SK-N-MC (cell line): Measurements from ENCODE around the gene SPTBN4.

Source experiments
- DNase-seq: peaks from one replicate; pipeline ENCODE4 v3.0.0-alpha.2; 2011; ENCODE audit warnings: low read depth, low spot score
- H3K27ac ChIP-seq: fragments of 200-600 bp; sonication (generic); 2 replicates; pipeline ENCODE4 v1.5.1; 2016; ENCODE audit warnings: mixed run types
- H3K36me3 ChIP-seq: fragments of 200-600 bp; sonication (generic); 2 replicates; pipeline ENCODE4 v1.6.1; 2017; ENCODE audit warnings: antibody characterized with exemption, low read length, mixed read lengths; ENCODE audit not compliant: insufficient read depth
- H3K4me3 ChIP-seq: fragments of 200-600 bp; sonication (generic); 2 replicates; pipeline ENCODE4 v1.5.1; 2016
- H3K9ac ChIP-seq: fragments of 200-600 bp; sonication (generic); 2 replicates; pipeline ENCODE4 v1.8.0; 2017; ENCODE audit warnings: mixed run types, mixed read lengths; ENCODE audit not compliant: insufficient read length
- H3K9me3 ChIP-seq: fragments of 200-600 bp; sonication (generic); 2 replicates; pipeline ENCODE4 v1.6.1; 2017; ENCODE audit warnings: low read depth, mild to moderate bottlenecking, antibody characterized with exemption, low read length, moderate library complexity, mixed read lengths
- EZH2 ChIP-seq: fragments of 200-600 bp; sonication (generic); IDR thresholded peaks from one replicate; pipeline ENCODE4 v1.6.1; 2017; ENCODE audit warnings: antibody characterized with exemption
- FOXP2 ChIP-seq: optimal IDR thresholded peaks from 2 replicates; pipeline ENCODE3; 2011; ENCODE audit warnings: mild to moderate bottlenecking, moderate library complexity; ENCODE audit not compliant: insufficient read depth; ENCODE audit errors: extremely low read length, control extremely low read depth
- POLR2AphosphoS5 ChIP-seq: IDR thresholded peaks from 2 replicates; pipeline ENCODE4 v1.6.1; 2012; ENCODE audit warnings: mild to moderate bottlenecking, low read depth, low read length, borderline replicate concordance

The SPTBN4 gene

DNA sequence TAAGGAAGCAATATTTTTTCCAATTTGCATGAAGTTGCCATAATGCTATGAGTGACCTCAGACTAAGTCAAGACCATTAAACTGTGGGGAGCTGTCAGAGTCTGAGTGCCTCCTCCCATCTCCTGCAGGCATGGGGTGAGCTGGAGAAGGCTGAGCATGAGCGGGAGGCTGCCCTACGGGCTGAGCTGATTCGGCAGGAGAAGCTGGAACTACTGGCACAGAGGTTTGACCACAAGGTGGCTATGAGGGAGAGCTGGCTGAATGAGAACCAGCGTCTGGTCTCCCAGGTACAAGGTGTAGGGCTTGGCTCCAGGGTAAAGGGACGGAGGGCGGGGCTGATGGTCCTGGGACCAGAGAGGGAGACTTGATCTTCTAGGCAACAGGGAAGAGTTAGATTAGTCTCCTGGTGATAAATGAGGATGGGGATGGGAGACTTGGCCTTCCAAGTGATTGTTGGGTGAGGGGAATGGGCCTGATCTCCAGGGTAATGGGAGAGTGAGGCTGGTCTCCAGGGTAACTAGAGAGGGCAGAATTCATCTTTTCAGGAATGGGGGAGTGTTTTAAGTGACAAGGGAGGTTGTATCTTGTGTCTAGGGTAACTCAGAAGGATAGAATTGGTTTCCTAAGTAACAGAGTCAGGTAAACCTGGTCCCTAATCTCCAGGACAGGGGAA lies 36.0 kb downstream of the SPTBN4 start:
- TF ChIP-seq EZH2: no peak
- no peak for TF ChIP-seq POLR2AphosphoS5
- TF ChIP-seq FOXP2: no peak
- Histone ChIP-seq H3K27ac (no peak overlapping the region), H3K9me3 (no peaks in the 10 kb centered on the region), H3K4me3 (no peak overlapping the region), H3K36me3 (no peaks in the 10 kb centered on the region), H3K9ac (no peak overlapping the region)
- DNase-seq: no peak

DNA sequence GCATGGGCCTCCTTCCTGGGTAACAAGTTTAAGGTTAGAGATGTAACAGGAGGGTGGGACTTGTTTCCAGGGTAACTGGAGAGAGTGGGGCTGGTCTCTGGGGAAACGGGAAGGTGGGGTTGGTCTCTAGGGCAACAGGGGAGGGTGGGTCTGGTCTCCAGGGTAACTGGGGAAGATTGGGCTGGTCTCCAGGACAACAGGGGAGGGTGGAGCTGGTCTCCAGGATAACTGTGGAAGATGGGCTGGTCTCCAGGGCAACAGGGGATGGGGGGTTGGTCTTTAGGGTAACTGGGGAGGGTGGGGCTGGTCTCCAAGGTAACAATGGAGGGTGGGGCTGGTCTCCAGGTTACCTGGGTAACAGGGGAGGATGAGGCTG lies 36.5 kb downstream of the SPTBN4 start:
- DNase-seq: peak; percentile 16
- Histone ChIP-seq H3K9ac (no peak overlapping the region), H3K27ac (no peak overlapping the region), H3K4me3 (no peak overlapping the region), H3K36me3 (no peaks in the 10 kb centered on the region), H3K9me3 (no peaks in the 10 kb centered on the region)
- TF ChIP-seq EZH2 (no peak), FOXP2 (no peak)

DNA sequence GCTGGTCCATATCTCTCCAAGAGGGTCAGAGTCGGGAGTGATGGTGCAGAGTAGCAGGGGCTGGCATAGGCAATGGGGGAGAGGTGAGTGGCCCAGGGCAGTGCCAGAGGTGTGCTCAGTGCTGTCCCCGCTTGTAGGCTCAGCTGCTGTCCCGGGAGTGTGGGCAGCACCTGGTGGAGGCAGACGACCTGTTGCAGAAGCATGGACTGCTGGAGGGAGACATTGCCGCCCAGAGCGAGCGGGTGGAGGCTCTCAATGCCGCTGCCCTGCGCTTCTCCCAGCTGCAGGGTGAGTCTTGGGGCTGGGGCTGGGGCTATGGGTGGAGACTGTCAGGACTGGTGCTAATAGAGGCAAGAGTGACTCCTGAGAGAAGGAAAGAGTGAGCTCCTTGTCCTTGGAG lies 39.3 kb downstream of the SPTBN4 start:
- Histone ChIP-seq H3K36me3 (no peaks in the 10 kb centered on the region), H3K4me3 (no peak overlapping the region), H3K9me3 (no peaks in the 10 kb centered on the region), H3K9ac (no peak overlapping the region), H3K27ac (no peak overlapping the region)
- no peak for DNase-seq
- no peak for TF ChIP-seq POLR2AphosphoS5
- TF ChIP-seq FOXP2: no peak
- no peak for TF ChIP-seq EZH2

DNA sequence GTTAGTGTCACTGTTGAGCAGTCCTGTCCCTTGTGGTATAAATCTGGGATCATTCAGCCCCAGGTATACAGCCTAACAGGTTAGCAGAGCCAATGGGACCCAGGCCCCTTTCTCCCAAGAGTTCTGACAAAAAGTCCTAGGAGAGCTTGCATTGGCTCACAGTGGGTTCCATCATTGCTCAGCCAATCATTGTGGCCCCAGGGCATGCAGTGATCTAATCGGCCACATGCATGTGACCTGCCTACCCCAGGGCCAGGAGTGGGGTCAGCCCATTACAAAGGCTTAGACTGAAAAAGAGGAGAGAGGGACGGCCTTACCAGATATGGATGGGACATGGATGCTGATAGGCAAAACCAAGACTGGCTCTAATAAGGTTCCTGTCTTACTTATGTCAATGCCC lies 41.1 kb downstream of the SPTBN4 start:
- no peak overlapping the region for H3K9ac ChIP-seq
- no peaks in the 10 kb centered on the region for H3K9me3 ChIP-seq
- TF ChIP-seq POLR2AphosphoS5 (no peak), EZH2 (no peak), FOXP2 (no peak)
- no peak overlapping the region for H3K4me3 ChIP-seq
- no peaks in the 10 kb centered on the region for H3K36me3 ChIP-seq
- H3K27ac ChIP-seq: no peak overlapping the region
- no peak for DNase-seq

DNA sequence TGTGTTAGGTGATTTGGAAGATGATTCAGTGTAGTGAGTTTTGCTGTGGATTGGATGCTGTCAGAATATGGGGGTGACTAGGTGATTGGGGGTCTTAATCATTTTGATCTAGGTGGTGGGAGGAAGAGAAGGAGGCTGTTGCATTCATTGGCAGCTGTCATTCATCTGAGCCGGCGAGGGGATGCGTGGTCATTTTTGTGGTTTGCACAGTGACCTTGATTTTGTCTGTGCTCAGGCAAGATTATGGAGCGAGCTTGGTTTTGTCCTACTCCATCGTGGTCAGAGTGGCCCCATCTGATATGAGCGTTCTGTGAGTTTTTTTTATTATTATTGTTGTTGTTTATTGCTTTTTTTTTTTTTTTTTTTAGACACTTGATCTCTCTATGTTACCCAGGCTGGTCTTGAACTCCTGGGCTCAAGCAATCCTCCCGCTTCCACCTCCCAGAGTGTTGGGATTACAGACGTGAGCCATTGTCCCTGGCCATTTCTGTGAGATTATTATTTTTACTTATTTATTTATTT lies 42.0 kb downstream of the SPTBN4 start:
- Histone ChIP-seq H3K9ac (no peak overlapping the region), H3K9me3 (no peaks in the 10 kb centered on the region), H3K36me3 (no peaks in the 10 kb centered on the region), H3K27ac (no peak overlapping the region), H3K4me3 (no peak overlapping the region)
- TF ChIP-seq FOXP2 (no peak), POLR2AphosphoS5 (no peak), EZH2 (no peak)
- no peak for DNase-seq

DNA sequence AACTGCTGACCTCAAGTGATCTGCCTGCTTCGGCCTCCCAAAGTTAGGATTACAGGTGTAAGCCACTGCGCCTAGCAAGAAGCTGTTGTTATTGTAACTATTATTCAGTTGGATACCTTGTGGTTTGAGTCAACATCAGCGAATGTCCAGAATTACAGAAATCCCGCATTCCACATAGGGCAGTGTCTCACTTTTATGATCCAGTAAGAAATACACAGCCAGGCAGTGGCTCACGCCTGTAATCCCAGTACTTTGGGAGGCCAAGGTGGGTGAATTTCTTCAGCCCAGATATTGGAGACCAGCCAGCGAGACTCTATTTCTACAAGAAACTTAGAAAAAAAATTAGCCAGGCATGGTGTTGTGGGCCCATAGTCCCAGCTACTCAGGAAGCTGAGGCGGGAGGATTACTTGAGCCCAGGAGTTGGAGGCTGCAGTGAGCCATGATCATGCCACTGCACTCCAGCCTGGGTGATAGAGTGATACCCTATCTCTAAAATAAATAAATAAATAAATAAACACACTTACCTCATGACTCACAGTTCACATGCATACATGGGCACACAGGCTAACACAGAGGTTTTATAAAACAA lies 43.8 kb downstream of the SPTBN4 start:
- H3K36me3 ChIP-seq: no peaks in the 10 kb centered on the region
- H3K27ac ChIP-seq: no peak overlapping the region
- no peaks in the 10 kb centered on the region for H3K9me3 ChIP-seq
- H3K4me3 ChIP-seq: no peak overlapping the region
- no peak overlapping the region for H3K9ac ChIP-seq
- no peak for TF ChIP-seq EZH2
- no peak for TF ChIP-seq FOXP2
- no peak for TF ChIP-seq POLR2AphosphoS5
- DNase-seq: no peak

DNA sequence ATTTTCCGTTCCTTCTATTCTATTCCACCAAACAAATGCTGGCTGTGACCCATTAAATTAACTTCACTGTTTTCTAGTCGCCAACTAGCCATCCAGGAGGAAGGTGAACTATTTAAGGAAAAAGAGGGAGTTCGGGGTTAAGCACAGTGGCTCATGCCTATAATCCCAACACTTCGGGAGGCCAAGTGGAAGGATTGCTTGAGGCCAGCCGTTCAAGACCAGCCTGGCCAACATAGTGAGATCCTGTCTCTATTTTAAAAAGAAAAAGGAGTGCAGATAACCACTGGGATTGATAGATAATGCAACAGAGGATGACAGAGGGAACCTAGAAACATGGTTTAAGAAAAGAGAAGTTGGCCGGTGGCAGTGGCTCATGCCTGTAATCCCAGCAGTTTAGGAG lies 44.7 kb downstream of the SPTBN4 start:
- Histone ChIP-seq H3K27ac (no peak overlapping the region), H3K4me3 (no peak overlapping the region), H3K9ac (no peak overlapping the region), H3K9me3 (no peaks in the 10 kb centered on the region), H3K36me3 (no peaks in the 10 kb centered on the region)
- DNase-seq: no peak
- TF ChIP-seq POLR2AphosphoS5: no peak
- no peak for TF ChIP-seq EZH2
- TF ChIP-seq FOXP2: no peak

DNA sequence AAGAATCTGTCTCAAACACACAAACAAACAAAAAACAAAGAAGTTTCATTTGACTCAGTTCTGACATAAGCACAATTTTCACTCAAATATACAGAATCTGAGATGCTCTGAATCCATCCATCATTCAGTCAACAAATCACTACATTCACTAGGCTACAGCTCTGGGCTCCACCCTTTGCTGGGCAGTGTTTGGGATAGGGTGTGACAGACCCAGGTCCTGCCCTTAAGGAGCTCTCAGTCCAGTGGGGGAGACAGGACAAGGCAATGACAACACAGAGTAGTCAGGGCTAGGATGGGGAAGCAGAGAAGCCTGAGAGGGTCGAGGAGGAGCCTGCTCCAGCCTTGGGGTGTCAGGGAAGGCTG lies 45.3 kb downstream of the SPTBN4 start:
- DNase-seq: no peak
- H3K9ac ChIP-seq: no peak overlapping the region
- no peaks in the 10 kb centered on the region for H3K9me3 ChIP-seq
- TF ChIP-seq POLR2AphosphoS5 (no peak), FOXP2 (no peak), EZH2 (no peak)
- no peaks in the 10 kb centered on the region for H3K36me3 ChIP-seq
- H3K4me3 ChIP-seq: no peak overlapping the region
- H3K27ac ChIP-seq: no peak overlapping the region
